Retinal pigment epithelial cell (primary cell): Measurements from ENCODE around the gene MAP3K10.

Experiments
- DNase-seq: peaks from one replicate; pipeline ENCODE4 v3.0.0-alpha.2; 2010; ENCODE audit warnings: low read depth
- H3K4me3 ChIP-seq: 2 replicates; pipeline ENCODE4 v1.5.1; 2011; ENCODE audit warnings: mild to moderate bottlenecking, low read length, control low read depth, moderate library complexity
- TF ChIP-seq, protein P1 (sequence below): conservative IDR thresholded peaks from 2 replicates; pipeline ENCODE4 v1.5.1; 2011; ENCODE audit warnings: low read depth, low read length, control low read depth, inconsistent platforms

The MAP3K10 gene

DNA sequence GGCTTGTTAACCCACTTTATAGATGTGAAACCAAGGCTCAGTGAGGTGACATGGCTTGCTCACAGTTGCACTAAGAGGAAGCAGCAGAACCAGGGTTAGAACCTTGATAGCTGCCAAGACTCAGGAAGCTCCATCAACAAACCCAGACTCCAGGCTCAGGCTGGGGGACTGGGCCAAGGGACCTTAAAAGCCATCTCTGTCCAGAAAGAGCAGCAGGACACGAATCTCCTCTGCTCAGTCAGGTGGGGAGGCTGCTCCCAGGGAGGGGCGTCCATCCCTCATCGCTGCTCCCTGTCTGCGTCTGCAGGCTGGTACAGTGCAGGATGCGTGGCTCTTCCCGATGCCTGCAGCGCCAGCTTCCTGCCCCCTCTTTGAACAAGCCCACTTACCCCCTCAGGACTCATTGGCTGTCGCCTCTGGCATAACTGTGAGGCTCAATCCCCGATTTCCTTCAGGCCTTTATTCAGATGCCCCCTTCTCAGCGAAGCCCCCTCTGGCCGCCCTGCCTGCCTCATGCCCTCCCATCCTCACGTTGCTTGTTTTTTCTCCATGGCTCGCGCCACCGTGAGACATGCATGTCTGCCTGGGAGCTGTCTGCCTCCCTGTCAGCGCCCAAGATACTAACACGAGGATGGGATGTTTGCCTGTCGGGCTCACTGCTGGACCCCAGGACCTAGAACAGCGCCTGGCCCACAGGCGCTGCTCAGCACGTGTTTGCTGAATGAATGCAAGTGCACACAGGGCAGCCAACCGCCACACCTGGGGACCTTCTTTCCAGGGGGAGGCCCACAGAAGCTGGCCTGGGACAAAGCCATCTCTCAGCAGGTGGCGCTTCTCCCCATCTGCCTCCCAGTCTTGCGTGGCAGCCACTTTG lies 72.5 kb downstream of the MAP3K10 start:
- DNase-seq = no peak
- TF ChIP-seq, protein P1, sequence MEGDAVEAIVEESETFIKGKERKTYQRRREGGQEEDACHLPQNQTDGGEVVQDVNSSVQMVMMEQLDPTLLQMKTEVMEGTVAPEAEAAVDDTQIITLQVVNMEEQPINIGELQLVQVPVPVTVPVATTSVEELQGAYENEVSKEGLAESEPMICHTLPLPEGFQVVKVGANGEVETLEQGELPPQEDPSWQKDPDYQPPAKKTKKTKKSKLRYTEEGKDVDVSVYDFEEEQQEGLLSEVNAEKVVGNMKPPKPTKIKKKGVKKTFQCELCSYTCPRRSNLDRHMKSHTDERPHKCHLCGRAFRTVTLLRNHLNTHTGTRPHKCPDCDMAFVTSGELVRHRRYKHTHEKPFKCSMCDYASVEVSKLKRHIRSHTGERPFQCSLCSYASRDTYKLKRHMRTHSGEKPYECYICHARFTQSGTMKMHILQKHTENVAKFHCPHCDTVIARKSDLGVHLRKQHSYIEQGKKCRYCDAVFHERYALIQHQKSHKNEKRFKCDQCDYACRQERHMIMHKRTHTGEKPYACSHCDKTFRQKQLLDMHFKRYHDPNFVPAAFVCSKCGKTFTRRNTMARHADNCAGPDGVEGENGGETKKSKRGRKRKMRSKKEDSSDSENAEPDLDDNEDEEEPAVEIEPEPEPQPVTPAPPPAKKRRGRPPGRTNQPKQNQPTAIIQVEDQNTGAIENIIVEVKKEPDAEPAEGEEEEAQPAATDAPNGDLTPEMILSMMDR = no peak
- H3K4me3 ChIP-seq = no peak overlapping the region

DNA sequence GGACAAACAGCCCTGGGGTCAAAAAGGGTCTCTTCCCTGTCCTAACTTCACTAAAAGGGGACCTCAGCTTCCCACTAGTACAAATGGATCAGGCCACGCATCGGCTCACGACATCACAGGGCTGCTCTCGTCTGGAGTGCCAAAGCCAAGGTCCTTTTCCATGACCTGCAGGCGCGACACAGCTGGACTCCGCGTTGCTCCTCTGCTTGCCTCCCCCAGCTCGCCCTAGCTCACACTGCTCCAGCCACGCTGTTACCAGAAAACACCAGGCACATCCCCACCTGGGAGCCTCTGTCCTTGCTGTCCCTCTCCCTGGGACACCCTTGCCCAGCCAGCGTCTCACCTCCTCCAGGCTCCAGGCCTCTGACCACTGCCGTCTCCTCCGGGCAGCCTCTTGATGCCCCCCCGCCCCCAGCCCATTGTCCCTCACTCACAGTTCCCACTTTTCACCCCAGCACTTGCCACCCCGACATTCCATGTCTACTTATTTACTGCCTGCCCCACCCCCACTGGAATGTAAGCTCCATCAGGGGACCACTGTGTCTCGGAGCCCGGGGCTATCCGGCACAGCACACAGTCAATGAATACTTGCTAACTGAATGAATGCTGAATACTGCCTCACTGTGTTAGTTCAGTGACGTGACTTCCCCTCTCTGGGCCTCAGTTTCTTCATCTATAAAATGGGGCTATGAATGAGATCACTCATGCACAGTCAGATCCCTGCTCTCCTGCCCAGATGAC lies 73.3 kb downstream of the MAP3K10 start:
- TF ChIP-seq, protein P1 = no peak
- no peak overlapping the region for H3K4me3 ChIP-seq
- DNase-seq = no peak
